SK-N-SH (cell line): ENCODE results near the gene EIF1B. TPM values are rescaled to one million over a fixed set of nuclear protein-coding genes. Genes with fewer than 3 reads are reported as not detected.

Experiments
- CTCF ChIA-PET: fragments of 300-600, 350-600 bp; formaldehyde crosslinking; extraction: SDS; loops from one replicate; lab custom pipeline; 2021; lab: Yijun Ruan, JAX
- POLR2A ChIA-PET: fragments of 350-600 bp; sonication (Branson Sonifier 250); formaldehyde crosslinking; extraction: SDS; loops from one replicate; lab custom pipeline; 2020; ENCODE audit warnings: antibody characterized with exemption, inconsistent platforms; lab: Yijun Ruan, JAX
- DNase-seq: peaks from one replicate; pipeline ENCODE4 v3.0.0; 2012
- H2AFZ ChIP-seq: fragments of 200-600 bp; sonication (generic); 2 replicates; pipeline ENCODE4 v1.8.1; 2016; ENCODE audit warnings: antibody characterized with exemption, mild to moderate bottlenecking, low read depth
- H3F3A ChIP-seq: fragments of 200-600 bp; sonication (generic); replicated peaks from 2 replicates; pipeline ENCODE3; 2016; ENCODE audit warnings: antibody characterized with exemption, mild to moderate bottlenecking; ENCODE audit not compliant: insufficient read depth
- H3K27ac ChIP-seq, 2 experiments: fragments of 200-500 bp in 1 of 2; fragments of 200-600 bp in 1 of 2; sonication (Bioruptor generic) in 1 of 2; sonication (generic), shearing (Covaris generic) in 1 of 2; 2 replicates each; pipeline versions ENCODE4 v1.5.1 to v1.6.1; 2014 to 2016; ENCODE audit warnings: low read depth in 2 of 2, inconsistent platforms in 1 of 2, low read length in 1 of 2, mild to moderate bottlenecking in 1 of 2, mixed read lengths in 1 of 2
- H3K27me3 ChIP-seq: fragments of 200-600 bp; sonication (generic), shearing (Covaris generic); 2 replicates; pipeline ENCODE4 v1.6.1; 2016; ENCODE audit warnings: mixed run types; ENCODE audit not compliant: insufficient read depth
- H3K36me3 ChIP-seq, 2 experiments: fragments of 200-500 bp in 1 of 2; fragments of 200-600 bp in 1 of 2; sonication (Bioruptor generic) in 1 of 2; sonication (generic) in 1 of 2; replicated peaks in 1 of 2; 2 replicates each; pipeline versions ENCODE3 to v1.5.1; 2014 to 2016; ENCODE audit warnings: low read length in 1 of 2, mild to moderate bottlenecking in 1 of 2; ENCODE audit not compliant: insufficient read depth in 2 of 2, control insufficient read depth in 1 of 2
- H3K4me1 ChIP-seq, 2 experiments: fragments of 200-500 bp in 1 of 2; fragments of 200-600 bp in 1 of 2; sonication (Bioruptor generic) in 1 of 2; sonication (generic), shearing (Covaris generic) in 1 of 2; 2 replicates each; pipeline versions ENCODE4 v1.5.1 to v1.6.1; 2014 to 2016; ENCODE audit warnings: low read depth in 1 of 2, low read length in 1 of 2, mixed run types in 1 of 2; ENCODE audit not compliant: insufficient read depth in 2 of 2, control insufficient read depth in 1 of 2
- H3K4me2 ChIP-seq: fragments of 200-600 bp; sonication (generic), shearing (Covaris generic); 2 replicates; pipeline ENCODE4 v1.6.1; 2017; ENCODE audit warnings: mixed run types
- H3K4me3 ChIP-seq, 2 experiments: fragments of 200-500 bp in 1 of 2; fragments of 200-600 bp in 1 of 2; sonication (Bioruptor generic) in 1 of 2; sonication (generic), shearing (Covaris generic) in 1 of 2; 2 replicates each; pipeline versions ENCODE4 v1.5.1 to v1.8.1; 2014 to 2016; ENCODE audit warnings: low read depth in 2 of 2, inconsistent platforms in 1 of 2, low read length in 1 of 2, mild to moderate bottlenecking in 1 of 2, mixed read lengths in 1 of 2, moderate library complexity in 1 of 2
- H3K79me2 ChIP-seq: fragments of 200-600 bp; sonication (generic); 2 replicates; pipeline ENCODE4 v1.8.1; 2017; ENCODE audit warnings: mild to moderate bottlenecking; ENCODE audit not compliant: insufficient read depth
- H3K9ac ChIP-seq: fragments of 200-600 bp; sonication (generic); 2 replicates; pipeline ENCODE4 v1.6.1; 2017; ENCODE audit warnings: mixed run types
- H3K9me2 ChIP-seq: fragments of 200-600 bp; sonication (generic); 2 replicates; pipeline ENCODE4 v1.6.1; 2017; ENCODE audit warnings: mixed run types
- H3K9me3 ChIP-seq: fragments of 200-600 bp; sonication (generic); 2 replicates; pipeline ENCODE4 v1.6.1; 2017; ENCODE audit warnings: mixed run types, mild to moderate bottlenecking, moderate library complexity
- H4K20me1 ChIP-seq: fragments of 200-600 bp; sonication (generic); 2 replicates; pipeline ENCODE4 v1.6.1; 2017; ENCODE audit warnings: mild to moderate bottlenecking, mixed run types; ENCODE audit not compliant: insufficient read depth
- ELF1 ChIP-seq: IDR thresholded peaks from 2 replicates; pipeline ENCODE4 v1.4.0; 2012
- EP300 ChIP-seq, 2 experiments: IDR thresholded peaks; 2 replicates each; pipeline versions ENCODE4 v1.4.0 to v1.6.1; 2012; ENCODE audit warnings: borderline replicate concordance in 1 of 2, low read depth in 1 of 2, low read length in 1 of 2
- EZH2phosphoT487 ChIP-seq: fragments of 200-600 bp; sonication (generic); IDR thresholded peaks from 2 replicates; pipeline ENCODE4 v1.6.1; 2017; ENCODE audit warnings: low read depth, mixed run types, mild to moderate bottlenecking, antibody characterized with exemption, moderate library complexity, borderline replicate concordance
- GATA2 ChIP-seq: sonication (generic); formaldehyde crosslinking; IDR thresholded peaks from 2 replicates; pipeline ENCODE4 v1.5.0; 2020; ENCODE audit warnings: mild to moderate bottlenecking, missing genetic modification reagents
- MEF2A ChIP-seq: IDR thresholded peaks from 2 replicates; pipeline ENCODE4 v1.4.0; 2012; ENCODE audit warnings: low read depth, borderline replicate concordance
- MXI1 ChIP-seq: IDR thresholded peaks from 2 replicates; pipeline ENCODE4 v1.6.1; 2012; ENCODE audit warnings: mild to moderate bottlenecking, low read depth, low read length, improper control_type of control experiment
- NFIC ChIP-seq: IDR thresholded peaks from 2 replicates; pipeline ENCODE4 v1.4.0; 2012; ENCODE audit warnings: borderline replicate concordance
- NRF1 ChIP-seq: IDR thresholded peaks from 2 replicates; pipeline ENCODE4 v1.6.1; 2012; ENCODE audit warnings: low read depth, mild to moderate bottlenecking, low read length
- RAD21 ChIP-seq: IDR thresholded peaks from 2 replicates; pipeline ENCODE4 v1.6.1; 2012; ENCODE audit warnings: mild to moderate bottlenecking, low read length
- RCOR1 ChIP-seq: fragments of 150-350 bp; IDR thresholded peaks from 2 replicates; pipeline ENCODE4 v1.6.1; 2017; ENCODE audit warnings: antibody characterized with exemption, low read length
- REST ChIP-seq: IDR thresholded peaks from 2 replicates; pipeline ENCODE4 v1.6.1; 2012; ENCODE audit warnings: mild to moderate bottlenecking, low read depth, low read length, moderate library complexity
- RXRA ChIP-seq: IDR thresholded peaks from 2 replicates; pipeline ENCODE4 v1.4.0; 2012; ENCODE audit warnings: low read depth, mild to moderate bottlenecking, borderline replicate concordance
- SMC3 ChIP-seq: IDR thresholded peaks from 2 replicates; pipeline ENCODE4 v1.6.1; 2012; ENCODE audit warnings: low read depth, low read length, improper control_type of control experiment
- TAF1 ChIP-seq: IDR thresholded peaks from 2 replicates; pipeline ENCODE4 v1.6.1; 2012; ENCODE audit warnings: low read depth, mild to moderate bottlenecking, low read length, moderate library complexity, borderline replicate concordance
- TCF12 ChIP-seq: IDR thresholded peaks from 2 replicates; pipeline ENCODE4 v1.4.0; 2012
- USF2 ChIP-seq: fragments of 150-350 bp; IDR thresholded peaks from 2 replicates; pipeline ENCODE4 v1.6.1; 2017; ENCODE audit warnings: antibody characterized with exemption, low read length, low read depth, borderline replicate concordance
- WGBS: methylation state at CpG from one replicate; pipeline ENCODE4 v1.1.6; 2017; ENCODE audit warnings: low lambda C conversion rate; 5-methylcytosine and 5-hydroxymethylcytosine counted together
- polyA plus RNA-seq, 3 experiments: library from polyadenylated mRNA; depleted of rRNA; stranded (reverse); fragments of >200 nt; gene quantifications; 2 replicates each; pipeline ENCODE4 v1.2.3, GENCODE V29; 2012

Gene EIF1B
- polyA plus RNA-seq, 1 of the 3 experiments (the other 2 are of a cell fraction), result 22.9 TPM

GRCh38 chr3:40308725-40309417 is 636 bp upstream of the EIF1B start:
- Histone ChIP-seq H2AFZ (peak overlapping the region; percentile 86), H3K4me3 (peak overlapping the region; percentile 21 to 95; a peak in 2 of 4 replicates), H3K9me3 (no peaks in the 10 kb centered on the region), H3K27me3 (no peaks in the 10 kb centered on the region), H3K79me2 (peaks cover 21% of the 10 kb centered on the region), H3K4me2 (no peak overlapping the region), H4K20me1 (0 out of 2 replicates have a peak, but pooled peaks cover 3% of the 10 kb centered on the region), H3K27ac (no peak overlapping the region; a peak in 2 of 4 replicates), H3F3A (peaks cover 8% of the 10 kb centered on the region), H3K4me1 (peaks cover 0 to 18% of the 10 kb centered on the region in 2 experiments; a peak in 3 of 4 replicates), H3K9me2 (no peaks in the 10 kb centered on the region), H3K36me3 (peaks cover 26% of the 10 kb centered on the region in 2 experiments), H3K9ac (no peak overlapping the region)
- WGBS, result 87% methylated on average over 20 of the region's 20 CpGs
- POLR2A ChIA-PET, result interaction anchor here (0.6 kb wide), 1 partner anchor 1821 kb away, joined by 3 read pairs; no protein-coding TSS in a partner anchor
- CTCF ChIA-PET, result interaction anchor here (0.7 to 13.0 kb wide), 21 partner anchors 8 to 903 kb away, joined by 3 to 289 read pairs (median 5); partner anchors contain the start of gene RPSA
- TF ChIP-seq EZH2phosphoT487 (no peak), TAF1 (no peak), EP300 (IDR thresholded peaks at IDR 0.05; ENCODE audit: borderline replicate concordance in 1 of 2, low read depth in 1 of 2, low read length in 1 of 2) (no peak), NFIC (no peak), MEF2A (no peak), USF2 (no peak), RAD21 (no peak), REST (no peak), RXRA (no peak), MXI1 (no peak), ELF1 (no peak), GATA2 (CRISPR knock-in tag) (no peak), SMC3 (no peak), NRF1 (no peak), TCF12 (no peak), RCOR1 (no peak)
- no peak for DNase-seq
